Neural cell (in vitro differentiated cells): ENCODE data around the gene AIMP2. TPM values are rescaled to one million over a fixed set of nuclear protein-coding genes. Genes with fewer than 3 reads are reported as not detected.
"Not testable (repeated sequence)": the region's sequence is repeated elsewhere in the genome, so short reads cannot be mapped to it uniquely, and the experiment has no call there.

Source experiments
- H2AFZ ChIP-seq: fragments of 200-600, 300-800 bp; sonication (generic), shearing (Covaris generic); 2 replicates; pipeline ENCODE4 v1.6.0; 2014; ENCODE audit warnings: low read depth, mild to moderate bottlenecking, antibody characterized with exemption, low read length, moderate library complexity
- H3F3A ChIP-seq: fragments of 200-600 bp; shearing (Covaris generic); 2 replicates; pipeline ENCODE4 v1.6.1; 2016; ENCODE audit warnings: mild to moderate bottlenecking, moderate library complexity, mixed read lengths, antibody characterized with exemption, low read length; ENCODE audit not compliant: insufficient read depth, poor library complexity, severe bottlenecking
- H3K27ac ChIP-seq: fragments of 200-600, 300-800 bp; sonication (generic), shearing (Covaris generic); 2 replicates; pipeline ENCODE4 v1.5.1; 2014; ENCODE audit warnings: mild to moderate bottlenecking, low read length, moderate library complexity
- H3K27me3 ChIP-seq: fragments of 300-800, 200-600 bp; sonication (generic), shearing (Covaris generic); 2 replicates; pipeline ENCODE4 v1.6.0; 2014; ENCODE audit warnings: mild to moderate bottlenecking, low read depth, low read length, moderate library complexity; ENCODE audit not compliant: insufficient read depth
- H3K36me3 ChIP-seq: fragments of 300-800, 200-600 bp; sonication (generic), shearing (Covaris generic); 2 replicates; pipeline ENCODE4 v1.5.1; 2014; ENCODE audit warnings: mild to moderate bottlenecking, antibody characterized with exemption, low read length, moderate library complexity; ENCODE audit not compliant: insufficient read depth
- H3K4me2 ChIP-seq: fragments of 300-800, 200-600 bp; sonication (generic), shearing (Covaris generic); 2 replicates; pipeline ENCODE4 v1.6.0; 2014; ENCODE audit warnings: mild to moderate bottlenecking, low read length
- H3K4me3 ChIP-seq: fragments of 300-800, 200-600 bp; sonication (generic), shearing (Covaris generic); 2 replicates; pipeline ENCODE4 v1.5.1; 2014; ENCODE audit warnings: mild to moderate bottlenecking, low read length, moderate library complexity
- H3K79me2 ChIP-seq: fragments of 200-600 bp; shearing (Covaris generic); replicated peaks from 2 replicates; pipeline ENCODE4 v1.6.0; 2014; ENCODE audit warnings: mild to moderate bottlenecking, low read length, moderate library complexity; ENCODE audit not compliant: insufficient read depth
- H3K9ac ChIP-seq: fragments of 300-800, 200-600 bp; sonication (generic), shearing (Covaris generic); 2 replicates; pipeline ENCODE4 v1.6.1; 2016; ENCODE audit warnings: mild to moderate bottlenecking, low read length, mixed read lengths
- H3K9me2 ChIP-seq: fragments of 200-600 bp; shearing (Covaris generic); 2 replicates; pipeline ENCODE4 v1.6.1; 2016; ENCODE audit warnings: mild to moderate bottlenecking, low read length, mixed read lengths; ENCODE audit not compliant: insufficient read depth
- H3K9me3 ChIP-seq: fragments of 200-600, 300-800 bp; sonication (generic), shearing (Covaris generic); 2 replicates; pipeline ENCODE4 v1.6.1; 2016; ENCODE audit warnings: mild to moderate bottlenecking, mixed run types, low read length, moderate library complexity, mixed read lengths
- H4K20me1 ChIP-seq: fragments of 200-600 bp; shearing (Covaris generic); 2 replicates; pipeline ENCODE4 v1.6.1; 2016; ENCODE audit warnings: mild to moderate bottlenecking, mixed run types; ENCODE audit not compliant: insufficient read depth
- EP300 ChIP-seq: fragments of 450-650 bp; conservative IDR thresholded peaks from 2 replicates; pipeline ENCODE4 v1.6.1; 2014; ENCODE audit warnings: antibody characterized with exemption, mild to moderate bottlenecking, moderate library complexity; ENCODE audit not compliant: poor library complexity, severe bottlenecking
- EZH2 ChIP-seq: fragments of 200-600, 300-800 bp; shearing (Covaris generic), sonication (generic); IDR thresholded peaks from 2 replicates; pipeline ENCODE4 v1.6.1; 2014; ENCODE audit warnings: antibody characterized with exemption, low read length, borderline replicate concordance, mild to moderate bottlenecking; ENCODE audit not compliant: insufficient read depth, poor library complexity, severe bottlenecking
- MXI1 ChIP-seq: fragments of 450-650 bp; conservative IDR thresholded peaks from 2 replicates; pipeline ENCODE4 v1.6.1; 2014; ENCODE audit warnings: antibody characterized with exemption, mild to moderate bottlenecking; ENCODE audit not compliant: poor library complexity, severe bottlenecking
- POLR2AphosphoS5 ChIP-seq: IDR thresholded peaks from 2 replicates; pipeline ENCODE4 v1.6.1; 2012
- RAD21 ChIP-seq: fragments of 450-650 bp; conservative IDR thresholded peaks from 2 replicates; pipeline ENCODE4 v1.6.1; 2014; ENCODE audit warnings: antibody characterized with exemption, mild to moderate bottlenecking, moderate library complexity
- SMC3 ChIP-seq: fragments of 450-650 bp; conservative IDR thresholded peaks from 2 replicates; pipeline ENCODE4 v1.6.1; 2014; ENCODE audit warnings: antibody characterized with exemption, mild to moderate bottlenecking, moderate library complexity; ENCODE audit not compliant: poor library complexity
- TAF1 ChIP-seq: IDR thresholded peaks from 2 replicates; pipeline ENCODE4 v1.6.1; 2012; ENCODE audit warnings: low read depth
- polyA plus RNA-seq: library from polyadenylated mRNA; depleted of rRNA; stranded (reverse); fragments of >200 nt; gene quantifications from 2 replicates; pipeline ENCODE4 v1.2.3, GENCODE V29; 2014
- TF ChIP-seq, protein P1 (sequence below): fragments of 450-650 bp; IDR thresholded peaks from 2 replicates; pipeline ENCODE4 v1.5.1; 2014; ENCODE audit warnings: antibody characterized with exemption, mild to moderate bottlenecking, moderate library complexity; ENCODE audit not compliant: poor library complexity, severe bottlenecking
- TF ChIP-seq, protein P2 (sequence below): IDR thresholded peaks from 2 replicates; pipeline ENCODE4 v1.6.1; 2012; ENCODE audit warnings: borderline replicate concordance

AIMP2 gene
- polyA plus RNA-seq, 1 donor from 2014 or later, result 46.9 TPM

DNA sequence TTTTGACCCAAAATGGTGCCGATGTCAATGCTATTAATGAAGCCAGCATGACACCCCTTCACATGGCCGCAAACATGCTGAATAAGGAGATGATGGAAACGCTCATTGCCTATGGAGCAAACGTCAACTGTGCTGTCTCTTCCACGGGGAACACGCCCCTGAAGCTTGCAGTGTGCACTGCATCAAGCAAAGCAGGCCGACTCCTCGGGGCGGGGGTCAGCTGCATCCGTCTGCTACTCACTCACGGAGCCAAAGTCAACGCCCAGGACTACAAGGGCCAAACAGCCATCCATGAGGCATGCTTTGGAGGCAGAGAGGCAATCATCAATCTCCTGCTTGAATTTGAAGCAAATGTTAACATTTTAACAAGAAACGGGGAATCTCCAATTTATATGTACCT lies 26.6 kb downstream of the AIMP2 start:
- H3K9me2 ChIP-seq, result no peaks in the 10 kb centered on the region
- H3K79me2 ChIP-seq, result no peaks in the 10 kb centered on the region
- TF ChIP-seq, protein P1, sequence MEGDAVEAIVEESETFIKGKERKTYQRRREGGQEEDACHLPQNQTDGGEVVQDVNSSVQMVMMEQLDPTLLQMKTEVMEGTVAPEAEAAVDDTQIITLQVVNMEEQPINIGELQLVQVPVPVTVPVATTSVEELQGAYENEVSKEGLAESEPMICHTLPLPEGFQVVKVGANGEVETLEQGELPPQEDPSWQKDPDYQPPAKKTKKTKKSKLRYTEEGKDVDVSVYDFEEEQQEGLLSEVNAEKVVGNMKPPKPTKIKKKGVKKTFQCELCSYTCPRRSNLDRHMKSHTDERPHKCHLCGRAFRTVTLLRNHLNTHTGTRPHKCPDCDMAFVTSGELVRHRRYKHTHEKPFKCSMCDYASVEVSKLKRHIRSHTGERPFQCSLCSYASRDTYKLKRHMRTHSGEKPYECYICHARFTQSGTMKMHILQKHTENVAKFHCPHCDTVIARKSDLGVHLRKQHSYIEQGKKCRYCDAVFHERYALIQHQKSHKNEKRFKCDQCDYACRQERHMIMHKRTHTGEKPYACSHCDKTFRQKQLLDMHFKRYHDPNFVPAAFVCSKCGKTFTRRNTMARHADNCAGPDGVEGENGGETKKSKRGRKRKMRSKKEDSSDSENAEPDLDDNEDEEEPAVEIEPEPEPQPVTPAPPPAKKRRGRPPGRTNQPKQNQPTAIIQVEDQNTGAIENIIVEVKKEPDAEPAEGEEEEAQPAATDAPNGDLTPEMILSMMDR, result no peak
- TF ChIP-seq EP300 (no peak), EZH2 (no peak), TAF1 (no peak)
- TF ChIP-seq, protein P2, sequence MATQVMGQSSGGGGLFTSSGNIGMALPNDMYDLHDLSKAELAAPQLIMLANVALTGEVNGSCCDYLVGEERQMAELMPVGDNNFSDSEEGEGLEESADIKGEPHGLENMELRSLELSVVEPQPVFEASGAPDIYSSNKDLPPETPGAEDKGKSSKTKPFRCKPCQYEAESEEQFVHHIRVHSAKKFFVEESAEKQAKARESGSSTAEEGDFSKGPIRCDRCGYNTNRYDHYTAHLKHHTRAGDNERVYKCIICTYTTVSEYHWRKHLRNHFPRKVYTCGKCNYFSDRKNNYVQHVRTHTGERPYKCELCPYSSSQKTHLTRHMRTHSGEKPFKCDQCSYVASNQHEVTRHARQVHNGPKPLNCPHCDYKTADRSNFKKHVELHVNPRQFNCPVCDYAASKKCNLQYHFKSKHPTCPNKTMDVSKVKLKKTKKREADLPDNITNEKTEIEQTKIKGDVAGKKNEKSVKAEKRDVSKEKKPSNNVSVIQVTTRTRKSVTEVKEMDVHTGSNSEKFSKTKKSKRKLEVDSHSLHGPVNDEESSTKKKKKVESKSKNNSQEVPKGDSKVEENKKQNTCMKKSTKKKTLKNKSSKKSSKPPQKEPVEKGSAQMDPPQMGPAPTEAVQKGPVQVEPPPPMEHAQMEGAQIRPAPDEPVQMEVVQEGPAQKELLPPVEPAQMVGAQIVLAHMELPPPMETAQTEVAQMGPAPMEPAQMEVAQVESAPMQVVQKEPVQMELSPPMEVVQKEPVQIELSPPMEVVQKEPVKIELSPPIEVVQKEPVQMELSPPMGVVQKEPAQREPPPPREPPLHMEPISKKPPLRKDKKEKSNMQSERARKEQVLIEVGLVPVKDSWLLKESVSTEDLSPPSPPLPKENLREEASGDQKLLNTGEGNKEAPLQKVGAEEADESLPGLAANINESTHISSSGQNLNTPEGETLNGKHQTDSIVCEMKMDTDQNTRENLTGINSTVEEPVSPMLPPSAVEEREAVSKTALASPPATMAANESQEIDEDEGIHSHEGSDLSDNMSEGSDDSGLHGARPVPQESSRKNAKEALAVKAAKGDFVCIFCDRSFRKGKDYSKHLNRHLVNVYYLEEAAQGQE, result no peak
- H3K9me3 ChIP-seq, result no peaks in the 10 kb centered on the region
- H3K27ac ChIP-seq, result no peak overlapping the region
- H2AFZ ChIP-seq, result no peak overlapping the region
- peaks cover 19% of the 10 kb centered on the region for H3K36me3 ChIP-seq
- no peak overlapping the region for H3K9ac ChIP-seq
- H4K20me1 ChIP-seq, result no peaks in the 10 kb centered on the region
- H3K4me3 ChIP-seq, result no peak overlapping the region
- no peaks in the 10 kb centered on the region for H3K27me3 ChIP-seq
- H3K4me2 ChIP-seq, result no peak overlapping the region
- H3F3A ChIP-seq, result no peaks in the 10 kb centered on the region

DNA sequence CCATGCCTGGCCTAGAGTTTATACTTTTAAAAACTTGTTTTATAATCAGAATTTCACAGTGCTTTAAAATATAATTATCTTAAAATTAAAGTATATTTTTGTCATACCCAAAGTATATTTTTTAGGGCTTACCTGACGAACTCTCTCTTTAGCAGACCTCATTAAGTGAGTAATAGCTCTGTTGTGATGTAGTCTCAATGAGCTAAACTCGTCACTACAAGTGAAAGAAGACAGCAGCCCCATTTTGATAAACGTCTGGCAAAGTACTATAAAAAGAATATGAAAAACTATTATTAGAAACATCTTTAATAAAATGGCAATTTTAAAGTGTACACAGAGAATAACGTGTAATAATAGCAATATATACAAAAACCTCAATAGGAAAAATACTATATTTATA lies 40.7 kb downstream of the AIMP2 start:
- Histone ChIP-seq H3K4me2 (no peak overlapping the region), H3K36me3 (peaks cover 5% of the 10 kb centered on the region), H3F3A (no peaks in the 10 kb centered on the region), H3K9ac (no peak overlapping the region), H3K9me3 (no peaks in the 10 kb centered on the region), H3K79me2 (no peaks in the 10 kb centered on the region), H4K20me1 (no peaks in the 10 kb centered on the region), H3K4me3 (no peak overlapping the region), H3K27me3 (no peaks in the 10 kb centered on the region), H3K27ac (no peak overlapping the region), H3K9me2 (no peaks in the 10 kb centered on the region), H2AFZ (no peak overlapping the region)
- TF ChIP-seq TAF1 (no peak), MXI1 (no peak), RAD21 (no peak), EP300 (no peak), POLR2AphosphoS5 (no peak), SMC3 (no peak), EZH2 (no peak)
- TF ChIP-seq, protein P2, result no peak
- TF ChIP-seq, protein P1, result no peak

DNA sequence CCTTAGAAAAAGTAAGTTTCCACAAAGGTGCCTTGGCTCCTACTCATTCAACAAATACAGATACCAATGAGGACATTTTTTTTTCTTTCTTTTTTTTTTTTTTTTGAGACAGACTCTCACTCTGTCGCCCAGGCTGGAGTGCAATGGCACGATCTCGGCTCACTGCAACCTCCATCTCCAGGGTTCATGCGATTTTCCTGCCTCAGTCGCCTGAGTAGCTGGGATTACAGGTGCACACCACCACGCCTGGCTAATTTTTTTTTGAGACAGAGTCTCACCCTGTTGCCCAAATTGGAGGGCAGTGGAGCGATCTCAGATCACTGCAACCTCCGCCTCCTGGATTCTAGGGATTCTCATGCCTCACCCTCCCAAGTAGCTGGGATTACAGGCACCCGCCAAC lies 42.1 kb downstream of the AIMP2 start:
- H3K27ac ChIP-seq, H3K9ac ChIP-seq, H3K4me2 ChIP-seq, H3K4me3 ChIP-seq, H3K9me3 ChIP-seq, H2AFZ ChIP-seq, H3K27me3 ChIP-seq, H3K79me2 ChIP-seq, H4K20me1 ChIP-seq, H3K9me2 ChIP-seq, H3F3A ChIP-seq, H3K36me3 ChIP-seq: not testable (repeated sequence)
